ENCODE measurements around the gene AKAP6.

DNA sequence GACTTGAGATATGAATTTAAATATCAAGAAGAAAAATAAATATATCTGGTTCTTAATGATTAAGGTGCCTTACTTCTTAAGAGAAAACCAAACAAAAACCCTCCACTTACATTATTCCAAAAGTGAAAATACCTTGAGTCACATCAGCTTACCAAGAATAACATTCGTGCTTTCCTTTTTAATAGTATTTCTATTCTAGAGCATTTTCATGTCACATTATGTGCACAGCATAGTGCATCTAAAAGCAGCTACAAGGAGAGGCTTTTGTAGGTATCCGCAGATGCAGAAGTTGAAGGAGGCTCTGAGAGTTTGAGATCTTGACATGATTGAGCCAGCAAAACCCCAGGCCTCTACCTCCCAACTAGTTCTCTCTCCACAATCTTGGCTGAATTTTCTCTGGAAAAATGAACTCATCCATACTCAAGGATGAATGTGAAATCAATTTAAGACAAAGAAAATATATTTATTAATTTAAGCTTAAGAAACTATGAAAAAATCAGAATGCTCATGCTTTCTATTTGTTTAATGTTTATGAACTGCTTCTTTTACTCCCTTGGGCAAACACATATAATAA, 275.0 kb downstream of the AKAP6 start:
- TF ChIP-seq, protein P1, sequence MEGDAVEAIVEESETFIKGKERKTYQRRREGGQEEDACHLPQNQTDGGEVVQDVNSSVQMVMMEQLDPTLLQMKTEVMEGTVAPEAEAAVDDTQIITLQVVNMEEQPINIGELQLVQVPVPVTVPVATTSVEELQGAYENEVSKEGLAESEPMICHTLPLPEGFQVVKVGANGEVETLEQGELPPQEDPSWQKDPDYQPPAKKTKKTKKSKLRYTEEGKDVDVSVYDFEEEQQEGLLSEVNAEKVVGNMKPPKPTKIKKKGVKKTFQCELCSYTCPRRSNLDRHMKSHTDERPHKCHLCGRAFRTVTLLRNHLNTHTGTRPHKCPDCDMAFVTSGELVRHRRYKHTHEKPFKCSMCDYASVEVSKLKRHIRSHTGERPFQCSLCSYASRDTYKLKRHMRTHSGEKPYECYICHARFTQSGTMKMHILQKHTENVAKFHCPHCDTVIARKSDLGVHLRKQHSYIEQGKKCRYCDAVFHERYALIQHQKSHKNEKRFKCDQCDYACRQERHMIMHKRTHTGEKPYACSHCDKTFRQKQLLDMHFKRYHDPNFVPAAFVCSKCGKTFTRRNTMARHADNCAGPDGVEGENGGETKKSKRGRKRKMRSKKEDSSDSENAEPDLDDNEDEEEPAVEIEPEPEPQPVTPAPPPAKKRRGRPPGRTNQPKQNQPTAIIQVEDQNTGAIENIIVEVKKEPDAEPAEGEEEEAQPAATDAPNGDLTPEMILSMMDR (IDR thresholded peaks at IDR 0.05), result no peak
- TF ChIP-seq POLR2A (IDR thresholded peaks at IDR 0.05), result no peak
